GM21447 (cell line): Measurements from ENCODE around the gene KRTAP10-6.
"Not testable (repeated sequence)": the region's sequence is repeated elsewhere in the genome, so short reads cannot be mapped to it uniquely, and the experiment has no call there.

Source experiments
- ATAC-seq: cut with Tn5 transposase; IDR thresholded peaks from one replicate; pipeline ENCODE4 v1.9.1; 2021; ENCODE audit not compliant: unreplicated experiment

Gene KRTAP10-6

GRCh38 chr21:44599264-44600029 is 7.1 kb upstream of the KRTAP10-6 start:
- ATAC-seq, result no peak

GRCh38 chr21:44598061-44598460 is 5.8 kb upstream of the KRTAP10-6 start:
- no peak for ATAC-seq

- no peak for ATAC-seq
Observed at GRCh38 chr21:44596068-44596725, 3.9 kb upstream of the KRTAP10-6 start.

- ATAC-seq, result no peak
Observed at GRCh38 chr21:44595524-44595923, 3.2 kb upstream of the KRTAP10-6 start.

GRCh38 chr21:44594406-44594916 is 2.2 kb upstream of the KRTAP10-6 start:
- no peak for ATAC-seq

- no peak for ATAC-seq
Observed at GRCh38 chr21:44593598-44594405, 1.5 kb upstream of the KRTAP10-6 start.

- not testable (repeated sequence) for ATAC-seq
Observed at GRCh38 chr21:44591801-44592130, 539 bp downstream of the KRTAP10-6 start.

GRCh38 chr21:44590897-44591800 is 1.2 kb downstream of the KRTAP10-6 start:
- not testable (repeated sequence) for ATAC-seq

GRCh38 chr21:44590311-44590721 is 2.0 kb downstream of the KRTAP10-6 start:
- no peak for ATAC-seq

GRCh38 chr21:44589586-44590305 is 2.6 kb downstream of the KRTAP10-6 start:
- ATAC-seq, result no peak

GRCh38 chr21:44589094-44589493 is 3.2 kb downstream of the KRTAP10-6 start:
- ATAC-seq, result no peak

- ATAC-seq, result no peak
Observed at GRCh38 chr21:44585892-44586291, 6.4 kb downstream of the KRTAP10-6 start.

- no peak for ATAC-seq
Observed at GRCh38 chr21:44583800-44584147, 8.5 kb downstream of the KRTAP10-6 start.

GRCh38 chr21:44583089-44583799 is 9.1 kb downstream of the KRTAP10-6 start:
- no peak for ATAC-seq

- ATAC-seq, result no peak
Observed at GRCh38 chr21:44582055-44582454, 10.2 kb downstream of the KRTAP10-6 start.

- no peak for ATAC-seq
Observed at GRCh38 chr21:44581158-44581557, 11.1 kb downstream of the KRTAP10-6 start.

GRCh38 chr21:44580231-44580821 is 12.0 kb downstream of the KRTAP10-6 start, which contains the start of gene KRTAP10-5:
Gene KRTAP10-5, minus strand, starts transcription at chr21:44580604. Its CDS starts 26 bp downstream, at chr21:44580578.
- ATAC-seq, result not testable (repeated sequence)

- no peak for ATAC-seq
Observed at GRCh38 chr21:44579833-44580144, 12.5 kb downstream of the KRTAP10-6 start.
